Measurements from ENCODE around the gene C6. TPM values are rescaled to one million over a fixed set of nuclear protein-coding genes. Genes with fewer than 3 reads are reported as not detected.

Gene C6
- total and polyA plus RNA-seq, 4 donors: 125 to 916 (median 269) TPM

GRCh38 chr5:41219658-41220269 lies 6.4 kb upstream of the C6 start:
- peaks cover 0 to 2% (median under 1%) of the 10 kb centered on the region in 4 donors for H3K4me1 ChIP-seq (ENCODE audit: control insufficient read depth in 4 of 4, insufficient read depth in 4 of 4, low read length in 3 of 4)
- DNase-seq (ENCODE audit: low spot score): no peak
- H3K27me3 ChIP-seq (ENCODE audit: control insufficient read depth in 4 of 4, insufficient read depth in 4 of 4, low read length in 3 of 4): no peaks in the 10 kb centered on the region
- WGBS: 81% methylated on average over 2 of the region's 2 CpGs
- no peaks in the 10 kb centered on the region for H3K36me3 ChIP-seq (ENCODE audit: control insufficient read depth in 4 of 4, insufficient read depth in 3 of 4, low read depth in 1 of 4, low read length in 3 of 4)
- no peaks in the 10 kb centered on the region for H3K9me3 ChIP-seq (ENCODE audit: control insufficient read depth in 4 of 4, low read length in 3 of 4)
- H3K9ac ChIP-seq (ENCODE audit: low read depth in 1 of 2, low read length in 2 of 2): no peak overlapping the region
- peak; percentile 3 for TF ChIP-seq NR2F2 (IDR thresholded peaks at IDR 0.05)
- no peak for TF ChIP-seq HNF4G (IDR thresholded peaks at IDR 0.05)
- no peak overlapping the region for H3K4me3 ChIP-seq (ENCODE audit: low read depth in 1 of 3, low read length in 3 of 3)
- H3K27ac ChIP-seq (ENCODE audit: low read depth in 1 of 2, low read length in 2 of 2): no peak overlapping the region

GRCh38 chr5:41218929-41219657 lies 5.8 kb upstream of the C6 start:
- no peak overlapping the region for H3K27ac ChIP-seq (ENCODE audit: low read depth in 1 of 2, low read length in 2 of 2)
- 94% methylated on average over 1 of the region's 1 CpG for WGBS
- no peak overlapping the region for H3K4me3 ChIP-seq (ENCODE audit: low read depth in 1 of 3, low read length in 3 of 3)
- H3K4me1 ChIP-seq (ENCODE audit: control insufficient read depth in 4 of 4, insufficient read depth in 4 of 4, low read length in 3 of 4): peaks cover 3 to 6% (median 4%) of the 10 kb centered on the region in 4 donors
- no peak for TF ChIP-seq JUND (IDR thresholded peaks at IDR 0.05)
- TF ChIP-seq, protein P1, sequence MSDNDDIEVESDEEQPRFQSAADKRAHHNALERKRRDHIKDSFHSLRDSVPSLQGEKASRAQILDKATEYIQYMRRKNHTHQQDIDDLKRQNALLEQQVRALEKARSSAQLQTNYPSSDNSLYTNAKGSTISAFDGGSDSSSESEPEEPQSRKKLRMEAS (IDR thresholded peaks at IDR 0.05): no peak
- TF ChIP-seq GABPA (IDR thresholded peaks at IDR 0.05 in 1 of 2, conservative IDR thresholded peaks at IDR 0.05 in 1 of 2): no peak
- TF ChIP-seq RAD21 (IDR thresholded peaks at IDR 0.05): no peak
- TF ChIP-seq, protein P2, sequence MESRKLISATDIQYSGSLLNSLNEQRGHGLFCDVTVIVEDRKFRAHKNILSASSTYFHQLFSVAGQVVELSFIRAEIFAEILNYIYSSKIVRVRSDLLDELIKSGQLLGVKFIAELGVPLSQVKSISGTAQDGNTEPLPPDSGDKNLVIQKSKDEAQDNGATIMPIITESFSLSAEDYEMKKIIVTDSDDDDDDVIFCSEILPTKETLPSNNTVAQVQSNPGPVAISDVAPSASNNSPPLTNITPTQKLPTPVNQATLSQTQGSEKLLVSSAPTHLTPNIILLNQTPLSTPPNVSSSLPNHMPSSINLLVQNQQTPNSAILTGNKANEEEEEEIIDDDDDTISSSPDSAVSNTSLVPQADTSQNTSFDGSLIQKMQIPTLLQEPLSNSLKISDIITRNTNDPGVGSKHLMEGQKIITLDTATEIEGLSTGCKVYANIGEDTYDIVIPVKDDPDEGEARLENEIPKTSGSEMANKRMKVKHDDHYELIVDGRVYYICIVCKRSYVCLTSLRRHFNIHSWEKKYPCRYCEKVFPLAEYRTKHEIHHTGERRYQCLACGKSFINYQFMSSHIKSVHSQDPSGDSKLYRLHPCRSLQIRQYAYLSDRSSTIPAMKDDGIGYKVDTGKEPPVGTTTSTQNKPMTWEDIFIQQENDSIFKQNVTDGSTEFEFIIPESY (IDR thresholded peaks at IDR 0.05): no peak
- no peak for TF ChIP-seq NR2F2 (IDR thresholded peaks at IDR 0.05)
- TF ChIP-seq HNF4G (IDR thresholded peaks at IDR 0.05): no peak
- no peak for TF ChIP-seq YY1 (IDR thresholded peaks at IDR 0.05)
- TF ChIP-seq HNF4A (conservative IDR thresholded peaks at IDR 0.05): no peak
- TF ChIP-seq, protein P3, sequence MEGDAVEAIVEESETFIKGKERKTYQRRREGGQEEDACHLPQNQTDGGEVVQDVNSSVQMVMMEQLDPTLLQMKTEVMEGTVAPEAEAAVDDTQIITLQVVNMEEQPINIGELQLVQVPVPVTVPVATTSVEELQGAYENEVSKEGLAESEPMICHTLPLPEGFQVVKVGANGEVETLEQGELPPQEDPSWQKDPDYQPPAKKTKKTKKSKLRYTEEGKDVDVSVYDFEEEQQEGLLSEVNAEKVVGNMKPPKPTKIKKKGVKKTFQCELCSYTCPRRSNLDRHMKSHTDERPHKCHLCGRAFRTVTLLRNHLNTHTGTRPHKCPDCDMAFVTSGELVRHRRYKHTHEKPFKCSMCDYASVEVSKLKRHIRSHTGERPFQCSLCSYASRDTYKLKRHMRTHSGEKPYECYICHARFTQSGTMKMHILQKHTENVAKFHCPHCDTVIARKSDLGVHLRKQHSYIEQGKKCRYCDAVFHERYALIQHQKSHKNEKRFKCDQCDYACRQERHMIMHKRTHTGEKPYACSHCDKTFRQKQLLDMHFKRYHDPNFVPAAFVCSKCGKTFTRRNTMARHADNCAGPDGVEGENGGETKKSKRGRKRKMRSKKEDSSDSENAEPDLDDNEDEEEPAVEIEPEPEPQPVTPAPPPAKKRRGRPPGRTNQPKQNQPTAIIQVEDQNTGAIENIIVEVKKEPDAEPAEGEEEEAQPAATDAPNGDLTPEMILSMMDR (IDR thresholded peaks at IDR 0.05; ENCODE audit: low read depth, low read length, missing input control): no peak
- TF ChIP-seq TAF1 (conservative IDR thresholded peaks at IDR 0.05): no peak
- TF ChIP-seq FOXA1 (IDR thresholded peaks at IDR 0.05): no peak
- TF ChIP-seq SP1 (IDR thresholded peaks at IDR 0.05): no peak
- TF ChIP-seq ATF3 (IDR thresholded peaks at IDR 0.05): no peak
- DNase-seq (ENCODE audit: low spot score): no peak
- no peaks in the 10 kb centered on the region for H3K27me3 ChIP-seq (ENCODE audit: control insufficient read depth in 4 of 4, insufficient read depth in 4 of 4, low read length in 3 of 4)
- no peaks in the 10 kb centered on the region for H3K36me3 ChIP-seq (ENCODE audit: control insufficient read depth in 4 of 4, insufficient read depth in 3 of 4, low read depth in 1 of 4, low read length in 3 of 4)
- no peak overlapping the region for H3K9ac ChIP-seq (ENCODE audit: low read depth in 1 of 2, low read length in 2 of 2)
- no peaks in the 10 kb centered on the region for H3K9me3 ChIP-seq (ENCODE audit: control insufficient read depth in 4 of 4, low read length in 3 of 4)
